Coronary artery (tissue), 2 donors: Measurements from ENCODE around the gene FOXO3B.
A peak's percentile ranks its signal among the peaks of the same experiment; 100 is the strongest.
"Not testable (repeated sequence)": the region's sequence is repeated elsewhere in the genome, so short reads cannot be mapped to it uniquely, and the experiment has no call there.

Experiments used
- DNase-seq: peaks from one replicate; pipeline ENCODE4 v3.0.0-alpha.2; 2017; ENCODE audit warnings: low spot score
- H3K27ac ChIP-seq, 2 donors: fragments of 200-600 bp; sonication (generic); one replicate each; pipeline ENCODE4 v1.5.1; 2016 to 2019
- H3K4me3 ChIP-seq: fragments of 200-600 bp; sonication (generic); 2 replicates; pipeline ENCODE4 v1.5.1; 2016; ENCODE audit warnings: mild to moderate bottlenecking, moderate library complexity
- TF ChIP-seq, protein P1 (sequence below): fragments of 200-600 bp; sonication (generic); IDR thresholded peaks from one replicate; pipeline ENCODE4 v1.5.1; 2019; ENCODE audit warnings: antibody characterized with exemption

The FOXO3B gene

DNA sequence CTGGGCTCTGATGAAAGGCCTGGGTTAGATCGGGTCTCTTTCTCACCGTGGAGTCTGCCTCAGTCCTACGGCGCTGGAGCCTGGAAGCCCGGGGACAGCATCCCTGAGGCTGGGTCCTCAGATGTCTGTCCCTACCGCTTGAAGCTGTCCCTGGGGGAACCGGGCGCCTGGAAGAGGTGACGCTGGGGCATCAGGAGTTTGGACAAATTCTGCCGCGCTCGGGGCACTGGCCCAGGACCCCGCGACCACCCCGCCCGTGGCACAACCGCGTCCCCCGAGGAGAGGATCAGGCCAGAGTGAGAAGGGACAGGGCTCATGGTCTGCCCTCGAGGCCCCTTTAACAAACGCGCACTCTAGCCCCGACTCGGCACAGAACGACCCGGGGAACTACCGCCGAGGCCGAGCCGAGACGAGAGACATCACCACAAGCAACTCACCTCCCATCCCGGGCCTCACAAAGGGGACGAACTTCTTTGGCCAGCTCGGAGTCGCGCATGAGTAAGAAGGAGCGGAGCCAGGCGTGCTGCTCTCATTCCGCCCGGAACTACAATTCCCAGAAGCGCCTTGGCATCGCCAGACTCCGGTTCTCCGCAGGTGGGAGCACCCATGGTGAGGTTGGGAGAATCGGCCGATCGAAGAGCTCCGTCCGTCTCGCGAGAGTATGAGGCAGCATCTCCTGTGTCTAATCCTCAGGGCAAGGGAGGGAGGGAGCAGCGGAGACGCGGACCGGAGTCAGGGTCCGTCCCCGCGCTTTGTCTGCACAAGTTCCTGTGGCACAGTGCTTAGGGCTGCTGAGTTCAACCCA, at the start of gene FOXO3B:
Gene FOXO3B (minus strand): TSS at position 548 of the 805 bp plus-strand sequence. CDS start 663 bp downstream, outside the sequence.
- Histone ChIP-seq H3K27ac (peak within 1 kb of the TSS in 1 of 2 donors; percentile 65), H3K4me3 (peak within 1 kb of the TSS; percentile 77)
- DNase-seq: peak; percentile 92

DNA sequence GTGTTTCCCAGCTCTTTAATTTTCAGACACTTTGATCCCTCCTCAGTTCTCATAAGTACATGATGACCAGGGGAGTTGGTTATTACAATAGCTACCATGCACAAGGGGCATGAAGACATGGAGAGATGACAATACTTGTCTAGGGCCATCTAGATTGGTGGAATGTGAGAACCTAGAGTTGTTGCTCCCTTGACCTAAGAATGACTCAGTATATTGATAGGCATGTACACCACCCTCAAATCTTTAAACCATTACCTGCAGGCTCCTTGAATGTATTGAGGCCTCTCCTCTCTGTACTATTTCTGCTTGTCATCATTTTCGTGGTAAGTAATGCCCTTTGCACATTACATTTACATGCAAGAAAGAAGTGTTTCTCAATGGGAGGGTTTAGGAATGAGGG, 41.4 kb upstream of the FOXO3B start:
- DNase-seq, H3K4me3 ChIP-seq, H3K27ac ChIP-seq: not testable (repeated sequence)

DNA sequence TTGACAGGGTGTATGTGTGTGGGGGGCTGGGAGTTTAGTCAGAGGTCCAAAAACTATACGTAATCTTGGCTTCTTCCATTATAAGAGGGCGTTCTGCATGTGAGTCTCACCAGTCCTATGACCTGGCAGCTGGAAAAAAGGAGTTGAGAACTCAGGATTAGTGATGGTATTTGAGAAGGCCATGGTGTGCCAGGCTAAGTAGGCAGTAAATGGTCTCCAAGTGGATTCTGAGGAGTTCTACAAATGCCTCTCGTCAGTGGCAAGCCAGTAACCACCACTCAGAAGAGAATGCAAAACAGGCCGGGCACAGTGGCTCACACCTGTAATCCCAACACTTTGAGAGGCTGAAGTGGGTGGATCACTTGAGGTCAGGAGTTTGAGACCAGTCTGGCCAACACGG, 40.5 kb upstream of the FOXO3B start:
- DNase-seq, H3K4me3 ChIP-seq, H3K27ac ChIP-seq: not testable (repeated sequence)

DNA sequence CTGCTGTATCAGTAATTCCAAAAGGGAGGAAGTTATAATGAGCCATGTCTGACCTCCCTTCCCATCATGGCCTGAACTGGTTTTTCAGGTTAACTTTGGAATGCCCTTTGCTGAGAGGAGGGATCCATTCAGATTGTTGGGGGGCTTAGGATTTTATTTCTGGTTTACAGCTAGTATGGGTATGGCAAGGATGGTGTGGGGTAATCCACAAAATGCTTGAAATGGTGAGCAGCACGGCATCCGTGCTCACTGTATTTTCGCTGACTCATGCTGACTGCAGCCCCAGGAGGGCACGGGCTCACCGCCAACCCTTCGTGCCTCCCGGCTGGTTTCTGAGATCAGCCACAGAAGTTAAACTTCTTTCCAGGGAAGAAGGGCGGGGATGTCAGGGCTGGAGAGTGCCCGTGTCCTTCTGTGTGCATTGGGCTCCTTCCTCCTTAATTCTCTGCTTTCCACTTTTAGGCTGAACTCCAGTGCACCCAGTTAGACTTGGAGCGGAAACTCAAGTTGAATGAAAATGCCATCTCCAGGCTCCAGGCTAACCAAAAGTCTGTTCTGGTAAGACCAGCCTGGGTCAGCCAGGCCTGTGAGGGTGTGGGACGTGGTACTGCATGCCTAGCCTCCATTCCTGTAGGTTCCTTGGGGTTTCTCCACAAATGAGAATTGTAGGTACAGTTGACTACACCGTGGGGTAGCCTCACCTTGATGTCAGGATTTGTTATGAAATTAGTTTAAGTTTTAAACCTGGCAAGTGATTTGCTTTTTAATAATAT, 39.8 kb upstream of the FOXO3B start:
- not testable (repeated sequence) for H3K4me3 ChIP-seq, DNase-seq
- peak overlapping the region in 1 of 2 donors; percentile 41 for H3K27ac ChIP-seq

DNA sequence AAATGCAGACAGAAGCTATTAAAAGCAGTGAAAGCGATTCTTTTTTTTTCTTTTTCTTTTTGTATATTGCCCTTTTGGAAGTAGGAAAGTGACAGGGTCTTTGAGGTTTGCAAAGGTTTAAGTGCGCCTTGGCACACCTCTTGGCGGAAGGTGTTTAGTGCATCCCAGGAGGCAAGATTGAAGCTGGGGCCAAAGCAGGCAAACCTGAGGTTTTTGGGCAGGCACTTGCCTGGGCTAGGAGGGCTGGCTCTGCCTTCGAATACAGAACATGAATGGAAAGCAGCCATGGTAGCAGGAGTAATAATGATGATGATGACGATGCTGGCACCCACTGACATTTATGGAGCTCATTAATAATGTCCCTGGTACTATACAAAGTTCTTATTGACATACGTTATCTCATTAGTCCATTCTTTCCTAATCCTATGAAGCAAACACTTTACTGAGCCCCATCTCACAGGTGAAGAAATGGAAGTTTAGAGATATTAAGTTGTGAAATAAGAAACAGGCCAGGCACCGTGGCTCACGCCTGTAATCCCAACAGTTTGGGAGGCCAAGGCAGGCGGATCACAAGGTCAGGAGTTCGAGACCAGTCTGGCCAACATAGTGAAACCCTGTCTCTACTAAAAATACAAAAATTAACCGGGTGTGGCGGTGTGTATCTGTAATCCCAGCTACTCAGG, 37.5 kb upstream of the FOXO3B start:
- H3K4me3 ChIP-seq, H3K27ac ChIP-seq, DNase-seq: not testable (repeated sequence)

DNA sequence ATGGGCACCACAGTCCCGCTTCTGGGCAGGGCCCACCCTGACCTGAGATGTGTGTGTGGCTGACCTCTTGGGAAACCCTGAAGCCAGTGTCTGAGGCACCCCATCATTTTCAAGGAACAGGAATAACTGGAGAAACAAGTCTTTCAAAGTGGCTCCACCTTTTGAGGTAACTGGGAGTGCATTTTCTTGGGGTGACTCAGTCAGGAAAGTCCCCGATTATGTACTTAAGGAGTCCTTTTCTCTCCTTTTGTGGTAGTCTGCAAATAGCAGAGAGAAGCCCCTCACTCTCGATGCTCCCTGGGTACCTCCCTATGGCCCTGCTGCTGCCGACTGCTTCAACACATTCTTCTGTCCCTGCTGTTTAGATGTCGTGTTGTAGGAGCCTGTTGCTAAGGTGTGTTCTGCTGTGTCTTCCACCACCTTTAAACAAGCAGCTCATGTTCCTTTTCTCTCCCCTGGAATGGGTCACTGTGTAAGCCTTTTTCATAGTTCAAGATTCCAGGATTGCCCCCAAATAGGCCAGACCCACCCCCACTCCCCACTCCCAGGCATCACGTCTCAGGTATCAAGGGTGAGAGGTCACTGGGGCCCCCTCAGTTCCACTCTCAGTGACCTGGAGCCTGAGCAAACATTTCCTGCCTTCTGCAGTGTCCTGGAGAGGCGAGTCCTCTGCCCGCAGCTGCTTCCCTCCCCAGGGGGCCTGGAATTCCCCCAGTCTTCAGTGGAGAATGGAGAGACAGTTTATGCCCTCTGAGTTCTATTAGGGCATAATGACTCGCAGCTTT, 36.7 kb upstream of the FOXO3B start:
- DNase-seq, H3K27ac ChIP-seq, H3K4me3 ChIP-seq: not testable (repeated sequence)

DNA sequence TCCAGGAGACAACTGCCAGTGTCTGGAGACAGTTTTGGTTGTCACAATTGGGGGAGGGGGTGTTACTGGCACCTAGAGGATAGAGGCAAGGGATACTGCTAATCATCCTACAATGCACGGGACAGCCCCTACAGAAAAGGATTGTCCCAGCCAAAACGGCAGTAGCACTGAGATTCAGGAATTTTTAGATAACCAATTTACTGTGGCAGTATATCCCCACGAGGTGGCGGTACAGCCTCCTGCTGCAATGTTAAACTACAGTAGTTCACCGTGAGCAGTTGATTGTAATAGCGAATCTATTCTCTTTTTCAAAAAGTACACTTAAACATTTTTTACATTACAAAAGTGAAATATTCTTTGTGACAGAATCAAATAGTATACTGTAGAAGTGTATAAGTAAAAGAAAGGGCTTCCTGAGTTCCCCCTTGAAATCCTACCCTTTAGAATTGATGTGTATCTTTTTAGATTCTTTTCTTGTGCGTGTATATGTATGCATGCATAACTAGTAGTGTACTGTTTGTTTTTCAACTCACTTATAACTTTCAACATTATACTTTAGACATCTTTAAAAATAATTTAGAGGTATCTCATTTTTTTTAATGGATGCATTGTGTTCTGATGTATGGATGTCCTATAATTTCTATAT, 30.4 kb upstream of the FOXO3B start:
- H3K4me3 ChIP-seq, DNase-seq, H3K27ac ChIP-seq: not testable (repeated sequence)
- TF ChIP-seq, protein P1, sequence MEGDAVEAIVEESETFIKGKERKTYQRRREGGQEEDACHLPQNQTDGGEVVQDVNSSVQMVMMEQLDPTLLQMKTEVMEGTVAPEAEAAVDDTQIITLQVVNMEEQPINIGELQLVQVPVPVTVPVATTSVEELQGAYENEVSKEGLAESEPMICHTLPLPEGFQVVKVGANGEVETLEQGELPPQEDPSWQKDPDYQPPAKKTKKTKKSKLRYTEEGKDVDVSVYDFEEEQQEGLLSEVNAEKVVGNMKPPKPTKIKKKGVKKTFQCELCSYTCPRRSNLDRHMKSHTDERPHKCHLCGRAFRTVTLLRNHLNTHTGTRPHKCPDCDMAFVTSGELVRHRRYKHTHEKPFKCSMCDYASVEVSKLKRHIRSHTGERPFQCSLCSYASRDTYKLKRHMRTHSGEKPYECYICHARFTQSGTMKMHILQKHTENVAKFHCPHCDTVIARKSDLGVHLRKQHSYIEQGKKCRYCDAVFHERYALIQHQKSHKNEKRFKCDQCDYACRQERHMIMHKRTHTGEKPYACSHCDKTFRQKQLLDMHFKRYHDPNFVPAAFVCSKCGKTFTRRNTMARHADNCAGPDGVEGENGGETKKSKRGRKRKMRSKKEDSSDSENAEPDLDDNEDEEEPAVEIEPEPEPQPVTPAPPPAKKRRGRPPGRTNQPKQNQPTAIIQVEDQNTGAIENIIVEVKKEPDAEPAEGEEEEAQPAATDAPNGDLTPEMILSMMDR: peak; percentile 27

DNA sequence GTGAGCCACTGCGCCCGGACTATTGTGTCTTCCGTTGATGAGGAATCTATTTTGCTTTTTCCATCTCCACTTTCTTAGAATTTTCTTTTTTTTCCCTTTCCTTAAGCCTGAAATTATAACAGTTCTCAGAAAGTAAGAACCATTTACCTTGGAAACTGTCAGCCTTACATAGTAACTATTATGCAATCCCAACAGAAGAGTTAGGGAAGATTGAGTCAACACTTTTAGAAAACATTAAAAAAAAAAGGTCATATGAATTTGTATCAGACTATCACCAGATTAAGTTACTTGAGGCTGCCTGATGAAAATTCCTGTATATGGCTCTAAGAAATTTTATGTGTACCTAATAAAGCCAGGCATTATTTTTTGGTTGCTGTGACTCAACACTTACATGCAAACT, 26.1 kb upstream of the FOXO3B start:
- not testable (repeated sequence) for H3K27ac ChIP-seq, H3K4me3 ChIP-seq, DNase-seq

DNA sequence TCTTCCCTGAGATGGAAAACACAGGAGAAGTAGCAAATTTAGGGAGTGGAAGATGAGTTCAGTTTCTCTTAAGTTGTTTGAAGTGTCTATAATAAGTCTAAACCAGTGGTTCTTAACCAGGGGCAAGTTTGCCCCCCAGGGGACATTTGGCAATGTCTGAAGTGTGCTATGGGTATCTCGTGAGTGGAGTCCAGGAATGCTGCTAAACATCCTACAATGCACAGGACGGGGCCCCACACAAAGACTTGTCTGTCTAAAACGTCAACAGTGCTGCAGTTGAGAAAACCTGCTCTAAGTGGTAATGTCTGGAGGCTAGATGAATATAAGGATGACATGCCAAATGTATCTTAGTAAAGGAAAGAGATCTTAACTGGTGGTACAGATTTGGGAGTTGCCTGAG, 23.8 kb upstream of the FOXO3B start:
- not testable (repeated sequence) for H3K4me3 ChIP-seq, DNase-seq, H3K27ac ChIP-seq

DNA sequence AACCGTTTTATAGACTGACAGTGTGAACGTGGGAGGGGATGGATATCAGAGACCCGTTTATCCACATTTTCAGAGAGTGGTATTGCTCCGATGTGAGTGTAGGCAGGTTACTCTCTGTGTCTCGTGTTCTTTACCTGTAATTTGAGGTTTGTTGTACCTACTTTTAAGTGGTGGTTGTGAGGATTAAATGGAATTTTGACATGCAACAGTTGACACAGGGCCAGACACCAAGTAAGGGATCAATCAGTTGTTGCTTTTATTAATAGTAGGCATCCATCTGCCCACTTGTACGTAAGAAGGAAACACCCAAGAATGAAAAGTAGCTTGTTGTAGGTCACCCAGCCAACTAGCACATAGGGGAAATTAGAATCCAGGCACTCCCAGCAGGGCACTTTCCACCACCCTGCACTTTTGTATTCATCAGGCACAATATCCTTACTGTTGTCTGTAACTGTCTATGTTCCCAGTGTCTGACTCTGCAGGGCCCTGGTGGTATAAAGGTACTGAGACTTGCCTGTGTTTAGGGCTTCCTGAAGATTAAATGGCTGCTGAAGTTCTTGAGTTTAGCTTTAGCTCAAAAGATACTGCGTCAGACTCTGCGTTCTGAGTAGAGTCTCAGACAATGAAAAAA, 16.5 kb upstream of the FOXO3B start:
- not testable (repeated sequence) for DNase-seq, H3K27ac ChIP-seq
- peak overlapping the region; percentile 75 for H3K4me3 ChIP-seq

DNA sequence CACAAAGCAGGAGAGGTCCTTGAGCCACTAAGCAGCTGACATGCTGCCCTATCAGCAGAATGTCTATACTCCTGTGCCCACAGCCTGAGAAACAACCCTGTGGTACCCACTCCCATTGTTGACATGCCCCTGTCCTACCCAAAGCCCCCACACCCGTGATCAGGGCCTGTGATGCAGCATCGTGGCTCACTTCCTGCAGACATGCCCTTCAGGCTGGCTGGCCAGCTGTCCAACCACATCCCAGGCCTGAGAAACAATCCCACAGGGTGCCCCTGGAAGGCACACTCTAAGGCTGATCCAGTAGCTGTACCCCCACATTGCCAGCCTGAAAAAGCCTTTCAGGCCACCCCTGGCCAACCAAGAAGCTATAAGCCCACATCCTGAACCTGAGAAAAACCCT, 13.0 kb upstream of the FOXO3B start:
- not testable (repeated sequence) for H3K27ac ChIP-seq, DNase-seq, H3K4me3 ChIP-seq

DNA sequence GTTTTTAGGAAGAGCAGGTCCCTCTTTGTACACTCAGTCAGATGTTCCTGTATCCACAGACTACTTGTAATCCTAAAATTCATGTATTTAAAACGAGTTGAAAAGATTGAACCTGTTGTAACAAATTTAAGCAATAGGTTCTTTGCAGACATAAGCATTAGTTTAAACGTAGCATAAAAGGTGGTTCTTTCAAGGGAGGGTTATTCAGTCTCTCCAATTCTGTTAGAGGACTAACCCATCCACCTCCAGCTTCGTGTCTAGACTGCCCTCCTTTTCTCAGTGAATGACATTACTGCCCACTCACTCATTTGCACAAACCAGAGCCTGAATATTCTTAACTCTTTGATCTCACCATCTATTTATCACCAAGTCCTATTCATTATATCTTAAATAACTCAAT, 554 bp upstream of the FOXO3B start:
- DNase-seq: not testable (repeated sequence)
- H3K27ac ChIP-seq: peak overlapping the region in 1 of 2 donors; percentile 9
- peak overlapping the region; percentile 77 for H3K4me3 ChIP-seq

DNA sequence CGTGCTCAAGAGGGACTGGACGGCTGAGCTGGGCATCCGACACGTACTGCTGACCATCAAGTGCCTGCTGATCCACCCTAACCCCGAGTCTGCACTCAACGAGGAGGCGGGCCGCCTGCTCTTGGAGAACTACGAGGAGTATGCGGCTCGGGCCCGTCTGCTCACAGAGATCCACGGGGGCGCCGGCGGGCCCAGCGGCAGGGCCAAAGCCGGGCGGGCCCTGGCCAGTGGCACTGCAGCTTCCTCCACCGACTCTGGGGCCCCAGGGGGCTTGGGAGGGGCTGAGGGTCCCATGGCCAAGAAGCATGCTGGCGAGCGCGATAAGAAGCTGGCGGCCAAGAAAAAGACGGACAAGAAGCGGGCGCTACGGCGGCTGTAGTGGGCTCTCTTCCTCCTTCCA, 4.7 kb downstream of the FOXO3B start:
- not testable (repeated sequence) for H3K27ac ChIP-seq, DNase-seq, H3K4me3 ChIP-seq

DNA sequence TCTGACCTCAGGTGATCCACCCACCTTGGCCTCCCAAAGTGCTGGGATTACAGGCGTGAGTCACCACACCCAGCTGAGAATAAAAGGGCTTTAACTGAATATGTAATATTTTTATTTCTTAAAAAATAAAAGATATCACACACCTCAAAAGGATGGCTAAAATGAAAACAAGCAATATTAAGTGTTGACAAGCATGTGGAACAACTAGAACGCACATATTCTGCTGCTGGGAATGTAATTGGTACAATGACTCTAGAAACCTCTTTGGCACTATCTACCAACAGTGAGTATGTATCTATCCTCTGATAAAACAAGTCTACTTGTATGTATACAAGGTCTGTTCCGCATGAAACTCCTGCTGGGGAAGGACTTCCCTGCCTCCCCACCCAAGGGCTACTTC, 5.2 kb downstream of the FOXO3B start:
- H3K27ac ChIP-seq, H3K4me3 ChIP-seq, DNase-seq: not testable (repeated sequence)

DNA sequence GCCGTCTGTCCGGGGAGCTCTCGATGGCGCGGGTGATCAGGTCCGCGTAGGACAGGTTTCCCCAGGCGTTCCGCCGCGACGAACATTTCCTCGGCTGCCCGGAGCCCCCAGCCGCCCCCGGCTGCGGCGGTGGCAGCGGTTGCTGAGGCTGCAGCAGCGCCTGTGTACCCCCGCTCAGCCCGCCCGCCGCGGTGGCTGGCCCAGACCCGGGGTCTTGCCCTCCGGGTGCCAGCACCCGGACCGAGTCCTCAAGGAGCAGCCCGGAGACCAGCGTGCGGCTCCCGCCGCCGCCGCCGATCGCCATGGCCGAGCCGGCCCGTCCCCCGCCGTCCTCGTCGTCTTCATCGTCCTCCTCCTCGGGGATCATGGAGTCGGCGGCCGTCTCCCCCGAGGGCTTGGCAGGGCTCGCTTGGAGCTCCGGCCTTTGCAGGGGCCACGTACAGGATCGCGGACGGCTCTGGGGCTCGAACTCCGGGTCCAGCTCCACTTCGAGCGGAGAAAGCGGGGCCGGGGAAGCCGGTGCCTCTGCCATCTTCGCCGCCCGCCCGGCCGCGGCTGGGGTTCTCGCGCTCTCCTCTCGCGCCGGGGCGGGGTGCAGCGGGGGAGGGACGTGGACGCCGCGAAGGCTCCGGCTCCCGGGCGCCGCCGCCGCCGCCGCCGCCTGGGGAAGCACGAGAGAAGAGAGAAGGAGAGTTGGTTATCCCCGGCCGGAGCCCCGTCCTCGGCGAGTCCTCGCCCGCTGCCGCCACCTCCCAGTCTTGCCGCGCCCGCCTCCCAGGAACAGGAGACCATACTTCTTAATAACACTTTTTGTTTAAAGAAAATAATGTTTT, 9.5 kb downstream of the FOXO3B start:
- not testable (repeated sequence) for H3K4me3 ChIP-seq, DNase-seq, H3K27ac ChIP-seq
